GM21526 (cell line): Measurements from ENCODE around the gene KRTAP5-8.
"Not testable (repeated sequence)": the region's sequence is repeated elsewhere in the genome, so short reads cannot be mapped to it uniquely, and the experiment has no call there.

Experiments
- ATAC-seq: cut with Tn5 transposase; IDR thresholded peaks from one replicate; pipeline ENCODE4 v1.9.1; 2021; ENCODE audit warnings: moderate library complexity; ENCODE audit not compliant: unreplicated experiment, low FRiP score

Gene KRTAP5-8

GRCh38 chr11:71568704-71569349 lies 31.0 kb downstream of the KRTAP5-8 start:
- no peak for ATAC-seq

GRCh38 chr11:71571101-71571850 lies 33.5 kb downstream of the KRTAP5-8 start:
- ATAC-seq: not testable (repeated sequence)

GRCh38 chr11:71572811-71573210 lies 35.0 kb downstream of the KRTAP5-8 start:
- ATAC-seq: no peak

- ATAC-seq: no peak
These were observed 36.6 kb downstream of the KRTAP5-8 start for GRCh38 chr11:71574418-71574817.

GRCh38 chr11:71575723-71576424 lies 38.0 kb downstream of the KRTAP5-8 start:
- ATAC-seq: no peak

GRCh38 chr11:71576688-71577465 lies 39.1 kb downstream of the KRTAP5-8 start:
- ATAC-seq: not testable (repeated sequence)

- ATAC-seq: no peak
These were observed 39.7 kb downstream of the KRTAP5-8 start for GRCh38 chr11:71577469-71578004.

- not testable (repeated sequence) for ATAC-seq
These were observed 41.7 kb downstream of the KRTAP5-8 start for GRCh38 chr11:71579513-71579912.

- no peak for ATAC-seq
These were observed 42.5 kb downstream of the KRTAP5-8 start for GRCh38 chr11:71580057-71581003.

- ATAC-seq: no peak
These were observed 44.0 kb downstream of the KRTAP5-8 start for GRCh38 chr11:71581826-71582225.

- ATAC-seq: no peak
These were observed 44.6 kb downstream of the KRTAP5-8 start, which contains the start of gene KRTAP5-11 for GRCh38 chr11:71582309-71582895. Gene KRTAP5-11, minus strand, starts transcription at chr11:71582875. Its CDS starts 38 bp downstream, at chr11:71582837.

- not testable (repeated sequence) for ATAC-seq
These were observed 45.1 kb downstream of the KRTAP5-8 start for GRCh38 chr11:71582969-71583368.

- not testable (repeated sequence) for ATAC-seq
These were observed 47.8 kb downstream of the KRTAP5-8 start for GRCh38 chr11:71585673-71586072.

GRCh38 chr11:71588314-71588713 lies 50.5 kb downstream of the KRTAP5-8 start:
- ATAC-seq: not testable (repeated sequence)
